ENCODE measurements around the gene LCN2. TPM values are rescaled to one million over a fixed set of nuclear protein-coding genes. Genes with fewer than 3 reads are reported as not detected.

Gene LCN2
- total and polyA plus RNA-seq, 12 donors: 0.33 to 48.2 (median 1.2) TPM; not detected in 3

DNA sequence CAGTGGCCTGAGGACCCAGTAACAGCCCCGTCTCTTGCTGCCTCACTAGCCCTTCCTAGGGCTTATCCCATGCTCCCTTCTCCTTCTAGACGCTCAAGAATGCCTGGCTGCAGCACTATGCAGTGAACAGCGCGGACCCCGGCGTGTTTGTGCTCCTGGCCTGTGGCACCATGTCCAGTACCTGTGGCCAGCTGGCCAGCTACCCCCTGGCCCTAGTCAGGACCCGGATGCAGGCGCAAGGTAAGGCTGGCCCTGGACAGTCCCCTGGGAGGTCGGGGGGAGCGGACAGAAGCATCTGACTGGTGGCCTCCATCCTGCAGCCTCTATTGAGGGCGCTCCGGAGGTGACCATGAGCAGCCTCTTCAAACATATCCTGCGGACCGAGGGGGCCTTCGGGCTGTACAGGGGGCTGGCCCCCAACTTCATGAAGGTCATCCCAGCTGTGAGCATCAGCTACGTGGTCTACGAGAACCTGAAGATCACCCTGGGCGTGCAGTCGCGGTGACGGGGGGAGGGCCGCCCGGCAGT lies 42.2 kb upstream of the LCN2 start:
- Histone ChIP-seq H3K4me3 (no peak overlapping the region), H3K36me3 (replicated peaks in 1 of 2) (peaks cover 0 to 67% of the 10 kb centered on the region in 2 donors), H3K27ac (peak overlapping the region in 1 of 5 donors; percentile 62), H3K9me3 (replicated peaks in 1 of 3) (no peaks in the 10 kb centered on the region), H3K27me3 (no peaks in the 10 kb centered on the region), H3K4me1 (replicated peaks in 1 of 2) (peaks cover 15 to 17% of the 10 kb centered on the region in 2 donors)
- intact Hi-C loops (cut with DNase I): no loop called here
- 87 to 92% (median 89%) methylated on average over 19 to 23 of the region's 23 CpGs for WGBS, 4 donors
- DNase-seq: peak in 1 of 7 donors; percentile 22
- TF ChIP-seq POLR2A (IDR thresholded peaks at IDR 0.05): no peak
- TF ChIP-seq, protein P1, sequence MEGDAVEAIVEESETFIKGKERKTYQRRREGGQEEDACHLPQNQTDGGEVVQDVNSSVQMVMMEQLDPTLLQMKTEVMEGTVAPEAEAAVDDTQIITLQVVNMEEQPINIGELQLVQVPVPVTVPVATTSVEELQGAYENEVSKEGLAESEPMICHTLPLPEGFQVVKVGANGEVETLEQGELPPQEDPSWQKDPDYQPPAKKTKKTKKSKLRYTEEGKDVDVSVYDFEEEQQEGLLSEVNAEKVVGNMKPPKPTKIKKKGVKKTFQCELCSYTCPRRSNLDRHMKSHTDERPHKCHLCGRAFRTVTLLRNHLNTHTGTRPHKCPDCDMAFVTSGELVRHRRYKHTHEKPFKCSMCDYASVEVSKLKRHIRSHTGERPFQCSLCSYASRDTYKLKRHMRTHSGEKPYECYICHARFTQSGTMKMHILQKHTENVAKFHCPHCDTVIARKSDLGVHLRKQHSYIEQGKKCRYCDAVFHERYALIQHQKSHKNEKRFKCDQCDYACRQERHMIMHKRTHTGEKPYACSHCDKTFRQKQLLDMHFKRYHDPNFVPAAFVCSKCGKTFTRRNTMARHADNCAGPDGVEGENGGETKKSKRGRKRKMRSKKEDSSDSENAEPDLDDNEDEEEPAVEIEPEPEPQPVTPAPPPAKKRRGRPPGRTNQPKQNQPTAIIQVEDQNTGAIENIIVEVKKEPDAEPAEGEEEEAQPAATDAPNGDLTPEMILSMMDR (IDR thresholded peaks at IDR 0.05): no peak

DNA sequence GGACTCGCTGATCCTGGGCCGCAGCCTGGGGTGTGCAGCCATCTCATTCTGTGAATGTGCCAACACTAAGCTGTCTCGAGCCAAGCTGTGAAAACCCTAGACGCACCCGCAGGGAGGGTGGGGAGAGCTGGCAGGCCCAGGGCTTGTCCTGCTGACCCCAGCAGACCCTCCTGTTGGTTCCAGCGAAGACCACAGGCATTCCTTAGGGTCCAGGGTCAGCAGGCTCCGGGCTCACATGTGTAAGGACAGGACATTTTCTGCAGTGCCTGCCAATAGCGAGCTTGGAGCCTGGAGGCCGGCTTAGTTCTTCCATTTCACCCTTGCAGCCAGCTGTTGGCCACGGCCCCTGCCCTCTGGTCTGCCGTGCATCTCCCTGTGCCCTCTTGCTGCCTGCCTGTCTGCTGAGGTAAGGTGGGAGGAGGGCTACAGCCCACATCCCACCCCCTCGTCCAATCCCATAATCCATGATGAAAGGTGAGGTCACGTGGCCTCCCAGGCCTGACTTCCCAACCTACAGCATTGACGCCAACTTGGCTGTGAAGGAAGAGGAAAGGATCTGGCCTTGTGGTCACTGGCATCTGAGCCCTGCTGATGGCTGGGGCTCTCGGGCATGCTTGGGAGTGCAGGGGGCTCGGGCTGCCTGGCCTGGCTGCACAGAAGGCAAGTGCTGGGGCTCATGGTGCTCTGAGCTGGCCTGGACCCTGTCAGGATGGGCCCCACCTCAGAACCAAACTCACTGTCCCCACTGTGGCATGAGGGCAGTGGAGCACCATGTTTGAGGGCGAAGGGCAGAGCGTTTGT lies 41.6 kb upstream of the LCN2 start:
- peaks cover 15 to 17% of the 10 kb centered on the region in 2 donors for H3K4me1 ChIP-seq (replicated peaks in 1 of 2)
- H3K9me3 ChIP-seq (replicated peaks in 1 of 3): no peaks in the 10 kb centered on the region
- no peak for DNase-seq
- TF ChIP-seq, protein P1 (IDR thresholded peaks at IDR 0.05): no peak
- no peak for TF ChIP-seq POLR2A (IDR thresholded peaks at IDR 0.05)
- peaks cover 0 to 60% of the 10 kb centered on the region in 2 donors for H3K36me3 ChIP-seq (replicated peaks in 1 of 2)
- H3K27ac ChIP-seq: peak overlapping the region in 1 of 5 donors; percentile 62
- H3K27me3 ChIP-seq: no peaks in the 10 kb centered on the region
- 77 to 82% (median 79%) methylated on average over 8 to 18 of the region's 18 CpGs for WGBS, 4 donors
- intact Hi-C loops (cut with DNase I): no loop called here
- H3K4me3 ChIP-seq: no peak overlapping the region

DNA sequence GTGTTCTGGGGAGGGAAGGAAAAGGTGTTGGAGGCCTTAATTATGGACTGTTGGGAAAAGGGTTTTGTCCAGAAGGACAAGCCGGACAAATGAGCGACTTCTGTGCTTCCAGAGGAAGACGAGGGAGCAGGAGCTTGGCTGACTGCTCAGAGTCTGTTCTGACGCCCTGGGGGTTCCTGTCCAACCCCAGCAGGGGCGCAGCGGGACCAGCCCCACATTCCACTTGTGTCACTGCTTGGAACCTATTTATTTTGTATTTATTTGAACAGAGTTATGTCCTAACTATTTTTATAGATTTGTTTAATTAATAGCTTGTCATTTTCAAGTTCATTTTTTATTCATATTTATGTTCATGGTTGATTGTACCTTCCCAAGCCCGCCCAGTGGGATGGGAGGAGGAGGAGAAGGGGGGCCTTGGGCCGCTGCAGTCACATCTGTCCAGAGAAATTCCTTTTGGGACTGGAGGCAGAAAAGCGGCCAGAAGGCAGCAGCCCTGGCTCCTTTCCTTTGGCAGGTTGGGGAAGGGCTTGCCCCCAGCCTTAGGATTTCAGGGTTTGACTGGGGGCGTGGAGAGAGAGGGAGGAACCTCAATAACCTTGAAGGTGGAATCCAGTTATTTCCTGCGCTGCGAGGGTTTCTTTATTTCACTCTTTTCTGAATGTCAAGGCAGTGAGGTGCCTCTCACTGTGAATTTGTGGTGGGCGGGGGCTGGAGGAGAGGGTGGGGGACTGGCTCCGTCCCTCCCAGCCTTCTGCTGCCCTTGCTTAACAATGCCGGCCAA lies 40.8 kb upstream of the LCN2 start:
- Histone ChIP-seq H3K4me1 (replicated peaks in 1 of 2) (peaks cover 11 to 13% of the 10 kb centered on the region in 2 donors), H3K27me3 (no peaks in the 10 kb centered on the region), H3K36me3 (replicated peaks in 1 of 2) (peaks cover 0 to 53% of the 10 kb centered on the region in 2 donors), H3K9me3 (replicated peaks in 1 of 3) (no peaks in the 10 kb centered on the region), H3K27ac (peak overlapping the region in 1 of 5 donors; percentile 62), H3K4me3 (no peak overlapping the region)
- WGBS, 4 donors: 81 to 85% (median 83%) methylated on average over 15 of the region's 15 CpGs
- intact Hi-C loops (cut with DNase I): no loop called here
- no peak for TF ChIP-seq POLR2A (IDR thresholded peaks at IDR 0.05)
- TF ChIP-seq, protein P1 (IDR thresholded peaks at IDR 0.05): no peak
- DNase-seq: no peak

Data from adrenal gland (tissue), 12 donors.